PC-9 (cell line): ENCODE data around the gene ARHGEF39. TPM values are rescaled to one million over a fixed set of nuclear protein-coding genes. Genes with fewer than 3 reads are reported as not detected.

Source experiments
- BruUV-seq: library from RNA; stranded (reverse); fragments of 400-500 nt; replicated peaks from 2 replicates; lab custom pipeline; 2021; lab: Mats Ljungman, UMichigan
- CTCF ChIA-PET: fragments of 300-600 bp; sonication (Branson Sonifier 250); formaldehyde crosslinking; loops from one replicate; lab custom pipeline; 2022; ENCODE audit warnings: antibody characterized with exemption; lab: Charles Lee
- POLR2A ChIA-PET: fragments of 300-600 bp; sonication (Branson Sonifier 250); formaldehyde crosslinking; loops from one replicate; lab custom pipeline; 2022; ENCODE audit warnings: antibody characterized with exemption; ENCODE audit not compliant: unreplicated experiment; lab: Charles Lee
- DNase-seq, 2 experiments: peaks; one replicate each; pipeline versions ENCODE4 v3.0.0 to v3.0.0-alpha.2; 2015 to 2022; ENCODE audit warnings: mixed read lengths in 1 of 2
- H2AFZ ChIP-seq: fragments of 200-600 bp; sonication (generic); 2 replicates; pipeline ENCODE4 v1.8.1; 2017; ENCODE audit warnings: antibody characterized with exemption
- H3F3A ChIP-seq: fragments of 200-600 bp; sonication (generic); 2 replicates; pipeline ENCODE4 v1.8.1; 2017; ENCODE audit warnings: antibody characterized with exemption, mild to moderate bottlenecking, low read depth; ENCODE audit not compliant: insufficient read depth
- H3K27ac ChIP-seq: fragments of 200-600 bp; sonication (generic); 2 replicates; pipeline ENCODE4 v1.6.1; 2016; ENCODE audit warnings: mixed run types
- H3K27me3 ChIP-seq: fragments of 200-600 bp; sonication (generic); 2 replicates; pipeline ENCODE4 v1.6.1; 2016; ENCODE audit warnings: low read depth, mixed run types; ENCODE audit not compliant: insufficient read depth
- H3K36me3 ChIP-seq: fragments of 200-600 bp; sonication (generic); 2 replicates; pipeline ENCODE4 v1.6.1; 2016; ENCODE audit warnings: low read depth, mixed run types
- H3K4me1 ChIP-seq: fragments of 200-600 bp; sonication (generic); replicated peaks from 2 replicates; pipeline ENCODE4 v1.6.1; 2016; ENCODE audit warnings: mixed run types; ENCODE audit not compliant: insufficient read depth
- H3K4me2 ChIP-seq: fragments of 200-600 bp; sonication (generic); 2 replicates; pipeline ENCODE4 v1.6.1; 2017; ENCODE audit warnings: mixed run types
- H3K4me3 ChIP-seq: fragments of 200-600 bp; sonication (generic); 2 replicates; pipeline ENCODE4 v1.6.1; 2016; ENCODE audit warnings: mixed run types
- H3K79me2 ChIP-seq: fragments of 200-600 bp; sonication (generic); 2 replicates; pipeline ENCODE4 v1.6.1; 2017; ENCODE audit warnings: low read depth, mixed run types
- H3K9me2 ChIP-seq: fragments of 200-600 bp; sonication (generic); 2 replicates; pipeline ENCODE4 v1.8.1; 2017; ENCODE audit warnings: mild to moderate bottlenecking; ENCODE audit not compliant: insufficient read depth
- H3K9me3 ChIP-seq: fragments of 200-600 bp; sonication (generic); 2 replicates; pipeline ENCODE4 v1.8.1; 2016; ENCODE audit warnings: low read depth; ENCODE audit not compliant: insufficient read depth
- H4K20me1 ChIP-seq: fragments of 200-600 bp; sonication (generic); 2 replicates; pipeline ENCODE4 v1.8.1; 2017; ENCODE audit not compliant: insufficient read depth
- CTCF ChIP-seq: fragments of 200-600 bp; sonication (generic); conservative IDR thresholded peaks from 2 replicates; pipeline ENCODE4 v1.6.1; 2017; ENCODE audit warnings: mixed run types, antibody characterized with exemption, mild to moderate bottlenecking, moderate library complexity
- EZH2 ChIP-seq: fragments of 200-600 bp; sonication (generic); IDR thresholded peaks from 2 replicates; pipeline ENCODE4 v1.8.0; 2017; ENCODE audit warnings: antibody characterized with exemption, low read depth
- intact Hi-C: fragments of 100-400 bp; cut with micrococcal nuclease; formaldehyde crosslinking; loops from one replicate; pipeline ENCODE4 v1.10.0; 2022; ENCODE audit not compliant: unreplicated experiment
- total RNA-seq: library from RNA; stranded (reverse); gene quantifications from 2 replicates; pipeline ENCODE4 v1.2.3, GENCODE V29; 2021

ARHGEF39 gene
- total RNA-seq, 1 experiment from 2014 or later: 15.6 TPM

GRCh38 chr9:35629597-35629996 is 35.4 kb downstream of the ARHGEF39 start:
- intact Hi-C loops: no loop called here
- no peaks in the 10 kb centered on the region for H3K4me1 ChIP-seq
- H3K9me2 ChIP-seq: no peaks in the 10 kb centered on the region
- no peak overlapping the region for H3K4me3 ChIP-seq
- ChIA-PET POLR2A (no interaction called here), CTCF (no interaction called here)
- no peaks in the 10 kb centered on the region for H3K27me3 ChIP-seq
- TF ChIP-seq EZH2: no peak
- no peak for TF ChIP-seq CTCF
- DNase-seq: no peak
- H3K4me2 ChIP-seq: no peak overlapping the region
- H3K79me2 ChIP-seq: no peaks in the 10 kb centered on the region
- no peak overlapping the region for H3K27ac ChIP-seq
- H3F3A ChIP-seq: no peaks in the 10 kb centered on the region
- H3K36me3 ChIP-seq: no peaks in the 10 kb centered on the region
- no peak overlapping the region for H2AFZ ChIP-seq
- H4K20me1 ChIP-seq: no peaks in the 10 kb centered on the region
- no TSS peak for BruUV-seq
- no peaks in the 10 kb centered on the region for H3K9me3 ChIP-seq

- Histone ChIP-seq H3K36me3 (no peaks in the 10 kb centered on the region), H3K9me2 (no peaks in the 10 kb centered on the region), H3K4me3 (no peak overlapping the region), H3K4me1 (no peaks in the 10 kb centered on the region), H4K20me1 (no peaks in the 10 kb centered on the region), H3K79me2 (no peaks in the 10 kb centered on the region), H3K4me2 (no peak overlapping the region), H3K27ac (no peak overlapping the region), H3K27me3 (no peaks in the 10 kb centered on the region), H3F3A (no peaks in the 10 kb centered on the region), H3K9me3 (no peaks in the 10 kb centered on the region), H2AFZ (no peak overlapping the region)
- BruUV-seq: no TSS peak
- POLR2A ChIA-PET: interaction anchor here (0.6 to 0.7 kb wide), 2 partner anchors 100 to 286 kb away, joined by 3 to 4 read pairs; no protein-coding TSS in a partner anchor
- DNase-seq: no peak
- TF ChIP-seq EZH2 (no peak), CTCF (no peak)
- CTCF ChIA-PET: no interaction called here
- intact Hi-C loops: no loop called here
These were observed 36.5 kb downstream of the ARHGEF39 start for GRCh38 chr9:35628389-35628991.

- no peak for TF ChIP-seq EZH2
- no peaks in the 10 kb centered on the region for H3K9me3 ChIP-seq
- H3K4me1 ChIP-seq: no peaks in the 10 kb centered on the region
- H3K4me2 ChIP-seq: no peak overlapping the region
- CTCF ChIA-PET: no interaction called here
- H3K79me2 ChIP-seq: no peaks in the 10 kb centered on the region
- H4K20me1 ChIP-seq: no peaks in the 10 kb centered on the region
- no TSS peak for BruUV-seq
- POLR2A ChIA-PET: interaction anchor here (0.6 kb wide), 1 partner anchor 121 kb away, joined by 4 read pairs; the partner anchor contains the start of genes GBA2 and RGP1
- no peaks in the 10 kb centered on the region for H3K27me3 ChIP-seq
- H3K9me2 ChIP-seq: no peaks in the 10 kb centered on the region
- no peaks in the 10 kb centered on the region for H3F3A ChIP-seq
- H2AFZ ChIP-seq: no peak overlapping the region
- H3K36me3 ChIP-seq: no peaks in the 10 kb centered on the region
- no peak for DNase-seq
- no peak overlapping the region for H3K4me3 ChIP-seq
- intact Hi-C loops: no loop called here
- H3K27ac ChIP-seq: no peak overlapping the region
These were observed 37.4 kb downstream of the ARHGEF39 start for GRCh38 chr9:35627575-35627974.
